Myocyte (in vitro differentiated cells): Measurements from ENCODE around the gene SH3BP5. TPM values are rescaled to one million over a fixed set of nuclear protein-coding genes. Genes with fewer than 3 reads are reported as not detected.

ENCODE experiments used
- DNase-seq: peaks from one replicate; pipeline ENCODE4 v3.0.0-alpha.2; 2012; ENCODE audit warnings: low read depth
- total RNA-seq: library from RNA; depleted of rRNA; stranded (reverse); fragments of >200 nt; gene quantifications from 2 replicates; pipeline ENCODE4 v1.2.3, GENCODE V29; 2014

The SH3BP5 gene
- total RNA-seq, 1 donor from 2014 or later, result 12.2 TPM

GRCh38 chr3:15326673-15327072, 5.7 kb downstream of the SH3BP5 start:
- no peak for DNase-seq

- no peak for DNase-seq
Measured at GRCh38 chr3:15326037-15326436, 6.3 kb downstream of the SH3BP5 start.

GRCh38 chr3:15325228-15325627, 7.2 kb downstream of the SH3BP5 start:
- DNase-seq, result peak; percentile 58

GRCh38 chr3:15324379-15324808, 8.0 kb downstream of the SH3BP5 start:
- no peak for DNase-seq

GRCh38 chr3:15323063-15323462, 9.3 kb downstream of the SH3BP5 start:
- DNase-seq, result no peak

- DNase-seq, result no peak
Measured at GRCh38 chr3:15321349-15321748, 11.0 kb downstream of the SH3BP5 start.

GRCh38 chr3:15319575-15319974, 12.8 kb downstream of the SH3BP5 start:
- peak; percentile 83 for DNase-seq

- DNase-seq, result no peak
Measured at GRCh38 chr3:15319136-15319535, 13.2 kb downstream of the SH3BP5 start.

- no peak for DNase-seq
Measured at GRCh38 chr3:15318661-15319060, 13.7 kb downstream of the SH3BP5 start.

- peak; percentile 59 for DNase-seq
Measured at GRCh38 chr3:15316998-15317435, 15.4 kb downstream of the SH3BP5 start.

GRCh38 chr3:15315003-15315402, 17.4 kb downstream of the SH3BP5 start:
- peak; percentile 91 for DNase-seq

- no peak for DNase-seq
Measured at GRCh38 chr3:15314276-15314675, 18.1 kb downstream of the SH3BP5 start.

- DNase-seq, result peak; percentile 79
Measured at GRCh38 chr3:15313461-15313860, 18.9 kb downstream of the SH3BP5 start.

- no peak for DNase-seq
Measured at GRCh38 chr3:15312550-15312949, 19.8 kb downstream of the SH3BP5 start.

GRCh38 chr3:15310491-15311370, 21.7 kb downstream of the SH3BP5 start:
- peak; percentile 26 for DNase-seq

- no peak for DNase-seq
Measured at GRCh38 chr3:15309662-15310335, 22.6 kb downstream of the SH3BP5 start.

GRCh38 chr3:15307580-15307979, 24.8 kb downstream of the SH3BP5 start:
- no peak for DNase-seq

GRCh38 chr3:15306979-15307359, 25.4 kb downstream of the SH3BP5 start:
- no peak for DNase-seq

- no peak for DNase-seq
Measured at GRCh38 chr3:15305359-15305844, 27.0 kb downstream of the SH3BP5 start.

- DNase-seq, result no peak
Measured at GRCh38 chr3:15303728-15304127, 28.7 kb downstream of the SH3BP5 start.

- no peak for DNase-seq
Measured at GRCh38 chr3:15303216-15303615, 29.2 kb downstream of the SH3BP5 start.

GRCh38 chr3:15301761-15302160, 30.6 kb downstream of the SH3BP5 start:
- no peak for DNase-seq
